Effector memory CD8-positive, alpha-beta T cell (primary cell): ENCODE measurements around the gene RAD50.
"Not testable (repeated sequence)": the region's sequence is repeated elsewhere in the genome, so short reads cannot be mapped to it uniquely, and the experiment has no call there.

Experiments
- ATAC-seq: fragments of 150-1000 bp; cut with Tn5 transposase; replicated peaks from 2 replicates; pipeline ENCODE4 v1.10.0; 2021; ENCODE audit warnings: mild to moderate bottlenecking, moderate library complexity
- DNase-seq, 3 experiments: peaks; one replicate each; pipeline ENCODE4 v3.0.0; 2021
- H3K27ac Mint-ChIP-seq, 2 donors: one replicate each; pipeline ENCODE4 v1.8.0; 2022; ENCODE audit warnings: mild to moderate bottlenecking in 2 of 2, mixed read lengths in 2 of 2, moderate library complexity in 2 of 2
- H3K27me3 Mint-ChIP-seq, 2 donors: one replicate each; pipeline ENCODE4 v1.8.0; 2022; ENCODE audit warnings: mixed read lengths in 2 of 2
- H3K36me3 Mint-ChIP-seq: one replicate; pipeline ENCODE4 v1.8.0; 2022; ENCODE audit warnings: mild to moderate bottlenecking, moderate library complexity, mixed read lengths; ENCODE audit not compliant: insufficient read depth
- H3K4me1 Mint-ChIP-seq, 2 donors: one replicate each; pipeline ENCODE4 v1.8.0; 2022; ENCODE audit warnings: low read depth in 2 of 2, mixed read lengths in 2 of 2
- H3K4me3 Mint-ChIP-seq, 2 donors: one replicate each; pipeline ENCODE4 v1.8.0; 2022; ENCODE audit warnings: mild to moderate bottlenecking in 2 of 2, mixed read lengths in 2 of 2, moderate library complexity in 2 of 2
- H3K9me3 Mint-ChIP-seq, 2 donors: one replicate each; pipeline ENCODE4 v1.8.0; 2022; ENCODE audit warnings: mixed read lengths in 2 of 2

The RAD50 gene

DNA sequence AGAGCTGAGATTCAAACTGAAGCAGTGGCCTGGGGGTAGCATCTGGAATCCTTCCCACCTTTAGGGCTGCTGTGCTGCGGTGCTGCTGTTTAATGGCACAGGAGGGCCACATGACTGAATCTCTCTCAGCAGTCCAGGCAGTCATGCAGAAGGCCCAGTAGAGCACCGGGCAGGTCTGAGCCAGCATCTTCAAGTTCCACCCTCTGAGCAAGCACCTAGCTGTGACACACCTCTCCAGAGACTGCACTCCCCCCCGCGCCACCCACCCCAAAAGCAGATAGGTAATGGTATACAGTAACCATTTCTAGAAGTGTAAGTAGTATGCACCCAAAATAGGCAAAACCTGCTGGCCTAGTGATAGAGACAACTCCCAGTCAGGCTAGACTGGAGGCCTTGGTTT, 125.2 kb downstream of the RAD50 start:
- Mint-ChIP-seq H3K36me3 (no peaks in the 10 kb centered on the region), H3K27me3 (no peaks in the 10 kb centered on the region), H3K27ac (no peak overlapping the region), H3K9me3 (no peaks in the 10 kb centered on the region), H3K4me3 (no peak overlapping the region), H3K4me1 (peaks cover 4 to 8% of the 10 kb centered on the region in 2 donors)
- DNase-seq (no peak), ATAC-seq (no peak)

DNA sequence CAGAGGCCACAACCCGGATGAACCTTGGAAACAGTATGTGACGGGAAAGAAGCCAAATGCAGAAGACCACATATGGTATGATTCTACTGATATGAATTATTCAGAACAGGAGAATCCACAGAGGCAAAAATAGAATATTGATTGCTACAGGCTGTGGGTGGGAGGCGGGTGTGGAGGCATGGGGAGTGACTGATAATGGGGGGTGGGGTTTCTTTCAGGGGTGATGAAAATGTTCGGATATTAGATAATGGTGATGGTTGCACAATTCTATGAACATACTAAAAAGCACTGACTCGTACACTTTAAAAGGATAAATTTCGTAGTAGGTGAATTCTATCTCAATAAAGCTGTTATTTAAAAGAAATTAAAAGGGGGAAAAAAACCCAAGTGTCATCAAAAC, 127.7 kb downstream of the RAD50 start:
- Mint-ChIP-seq H3K9me3 (no peaks in the 10 kb centered on the region), H3K27me3 (no peaks in the 10 kb centered on the region), H3K36me3 (no peaks in the 10 kb centered on the region), H3K4me1 (peaks cover 19 to 25% of the 10 kb centered on the region in 2 donors), H3K27ac (peak overlapping the region in 1 of 2 donors; percentile 6), H3K4me3 (no peak overlapping the region)
- ATAC-seq (no peak), DNase-seq (no peak)

DNA sequence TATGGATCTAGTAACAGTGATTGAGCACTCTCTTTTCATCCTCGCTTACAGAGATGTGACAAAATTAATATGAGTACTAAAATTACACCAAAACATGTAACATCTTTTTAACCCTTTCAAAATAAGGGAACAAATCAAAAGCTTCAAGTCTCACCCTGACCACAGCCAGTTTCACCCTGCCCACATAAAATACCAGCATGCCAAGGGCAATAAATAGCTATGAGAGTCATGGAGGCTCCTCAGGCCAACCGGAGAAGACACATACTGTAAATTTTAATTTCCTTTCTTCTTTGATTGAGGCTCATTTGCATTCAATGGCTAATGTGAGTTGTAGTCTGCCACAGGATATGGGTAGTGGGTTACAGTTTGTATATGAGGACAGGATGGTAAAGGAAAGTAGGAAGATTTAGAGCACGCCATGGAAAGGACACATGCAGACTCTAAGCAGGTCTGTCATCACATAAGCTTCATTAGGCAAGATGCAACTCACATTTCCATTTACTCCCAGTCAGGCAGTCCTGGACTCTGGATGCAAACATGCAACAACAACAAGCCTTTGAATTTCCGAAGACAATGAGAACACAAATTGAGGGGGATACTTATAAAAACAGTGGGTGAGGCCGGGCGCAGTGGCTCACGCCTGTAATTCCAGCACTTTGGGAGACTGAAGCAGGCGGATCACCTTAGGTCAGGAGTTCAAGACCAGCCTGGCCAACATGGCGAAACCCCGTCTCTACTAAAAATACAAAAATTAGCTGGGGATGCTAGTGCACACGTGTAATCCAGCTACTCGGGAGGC, 128.3 kb downstream of the RAD50 start:
- no peak for ATAC-seq
- peak overlapping the region in 1 of 2 donors; percentile 6 for H3K27ac Mint-ChIP-seq

DNA sequence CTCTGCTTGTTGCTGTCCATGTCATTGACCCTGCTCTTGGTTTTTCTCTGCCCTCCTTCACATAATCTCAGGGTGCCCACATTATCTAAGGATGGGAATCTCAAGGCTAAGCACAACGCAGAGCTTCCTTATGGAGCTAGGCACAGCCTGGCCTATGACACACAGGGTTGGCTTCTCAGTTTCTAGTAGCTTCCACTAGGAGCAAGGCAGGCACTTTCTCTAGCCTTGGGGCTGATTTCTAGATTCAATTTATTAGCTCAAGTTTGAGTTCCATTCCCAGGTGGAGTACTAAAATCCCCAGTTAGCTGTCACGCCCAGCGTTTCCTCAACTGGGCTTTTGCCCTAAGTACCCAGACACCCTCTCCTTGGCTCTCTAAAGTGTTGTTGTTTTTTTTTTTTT, 129.4 kb downstream of the RAD50 start:
- Mint-ChIP-seq H3K4me3 (no peak overlapping the region), H3K9me3 (no peaks in the 10 kb centered on the region), H3K4me1 (peaks cover 19 to 27% of the 10 kb centered on the region in 2 donors), H3K27ac (no peak overlapping the region), H3K36me3 (no peaks in the 10 kb centered on the region), H3K27me3 (no peaks in the 10 kb centered on the region)
- no peak for DNase-seq
- ATAC-seq = no peak

More for the DNA sequence above, 128.3 kb downstream of the RAD50 start:
- H3K4me3 Mint-ChIP-seq = no peak overlapping the region
- H3K4me1 Mint-ChIP-seq = peaks cover 19 to 27% of the 10 kb centered on the region in 2 donors
- DNase-seq = no peak
- no peaks in the 10 kb centered on the region for H3K36me3 Mint-ChIP-seq
- H3K9me3 Mint-ChIP-seq = no peaks in the 10 kb centered on the region
- H3K27me3 Mint-ChIP-seq = no peaks in the 10 kb centered on the region

GRCh38 chr5:132687995-132688394, 131.2 kb downstream of the RAD50 start:
- H3K36me3 Mint-ChIP-seq = no peaks in the 10 kb centered on the region
- peaks cover 19 to 33% of the 10 kb centered on the region in 2 donors for H3K4me1 Mint-ChIP-seq
- H3K27ac Mint-ChIP-seq = peak overlapping the region in 1 of 2 donors; percentile 42
- no peaks in the 10 kb centered on the region for H3K27me3 Mint-ChIP-seq
- DNase-seq (peak in 1 of 3 experiments; percentile 12), ATAC-seq (peak; percentile 86)
- H3K9me3 Mint-ChIP-seq = no peaks in the 10 kb centered on the region
- H3K4me3 Mint-ChIP-seq = no peak overlapping the region

- no peak overlapping the region for H3K4me3 Mint-ChIP-seq
- ATAC-seq = peak; percentile 23
- no peaks in the 10 kb centered on the region for H3K36me3 Mint-ChIP-seq
Measured at GRCh38 chr5:132688536-132689339, 132.0 kb downstream of the RAD50 start.

DNA sequence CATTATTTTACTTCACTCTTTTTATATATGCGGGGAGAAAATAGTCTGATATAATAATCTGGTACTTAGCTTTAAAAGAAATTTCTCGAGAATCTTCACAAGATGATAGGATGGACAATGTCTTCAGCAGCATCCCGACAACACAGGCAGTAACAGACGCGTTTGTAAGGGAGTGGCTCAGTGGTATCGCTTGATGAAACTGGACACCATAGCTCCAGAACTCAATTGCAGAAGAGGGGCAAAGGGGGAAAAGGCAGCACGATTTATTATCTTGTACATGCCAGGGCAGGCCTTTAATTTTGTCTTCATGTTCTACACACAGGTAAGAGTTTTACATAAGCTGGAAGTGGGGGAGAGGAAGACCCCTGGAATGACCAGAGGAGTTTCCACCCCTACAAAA, 132.7 kb downstream of the RAD50 start:
- Mint-ChIP-seq H3K27me3 (no peaks in the 10 kb centered on the region), H3K9me3 (no peaks in the 10 kb centered on the region), H3K27ac (no peak overlapping the region), H3K4me3 (no peak overlapping the region), H3K36me3 (no peaks in the 10 kb centered on the region), H3K4me1 (peaks cover 19 to 33% of the 10 kb centered on the region in 2 donors)
- DNase-seq (no peak), ATAC-seq (no peak)

More at GRCh38 chr5:132688536-132689339, 132.0 kb downstream of the RAD50 start:
- no peak for DNase-seq
- H3K27ac Mint-ChIP-seq = peak overlapping the region in 1 of 2 donors; percentile 42
- peaks cover 19 to 33% of the 10 kb centered on the region in 2 donors for H3K4me1 Mint-ChIP-seq
- no peaks in the 10 kb centered on the region for H3K9me3 Mint-ChIP-seq
- H3K27me3 Mint-ChIP-seq = no peaks in the 10 kb centered on the region

DNA sequence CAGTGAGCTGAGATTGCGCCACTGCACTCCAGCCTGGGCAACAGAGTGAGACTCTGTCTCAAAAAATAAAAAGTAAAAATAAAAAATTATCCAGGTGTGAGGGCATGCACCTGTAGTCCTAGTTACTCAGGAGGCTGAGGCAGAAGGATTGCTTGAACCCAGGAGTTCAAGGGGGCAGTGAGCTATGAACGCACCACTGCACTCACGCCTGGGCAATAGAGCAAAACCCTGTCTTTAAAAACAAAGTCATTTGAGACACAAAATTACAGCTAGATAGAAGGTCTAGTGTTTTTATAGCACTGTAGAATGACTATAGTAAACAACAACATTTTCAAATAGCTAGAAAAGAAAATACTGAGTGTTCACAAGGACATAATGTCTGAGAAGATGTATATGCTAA, 133.4 kb downstream of the RAD50 start:
- ATAC-seq (no peak), DNase-seq (no peak)
- H3K4me3 Mint-ChIP-seq = no peak overlapping the region
- H3K27ac Mint-ChIP-seq = no peak overlapping the region
- peaks cover 16 to 29% of the 10 kb centered on the region in 2 donors for H3K4me1 Mint-ChIP-seq
- H3K27me3 Mint-ChIP-seq = no peaks in the 10 kb centered on the region
- peaks cover 2% of the 10 kb centered on the region for H3K36me3 Mint-ChIP-seq
- no peaks in the 10 kb centered on the region for H3K9me3 Mint-ChIP-seq

DNA sequence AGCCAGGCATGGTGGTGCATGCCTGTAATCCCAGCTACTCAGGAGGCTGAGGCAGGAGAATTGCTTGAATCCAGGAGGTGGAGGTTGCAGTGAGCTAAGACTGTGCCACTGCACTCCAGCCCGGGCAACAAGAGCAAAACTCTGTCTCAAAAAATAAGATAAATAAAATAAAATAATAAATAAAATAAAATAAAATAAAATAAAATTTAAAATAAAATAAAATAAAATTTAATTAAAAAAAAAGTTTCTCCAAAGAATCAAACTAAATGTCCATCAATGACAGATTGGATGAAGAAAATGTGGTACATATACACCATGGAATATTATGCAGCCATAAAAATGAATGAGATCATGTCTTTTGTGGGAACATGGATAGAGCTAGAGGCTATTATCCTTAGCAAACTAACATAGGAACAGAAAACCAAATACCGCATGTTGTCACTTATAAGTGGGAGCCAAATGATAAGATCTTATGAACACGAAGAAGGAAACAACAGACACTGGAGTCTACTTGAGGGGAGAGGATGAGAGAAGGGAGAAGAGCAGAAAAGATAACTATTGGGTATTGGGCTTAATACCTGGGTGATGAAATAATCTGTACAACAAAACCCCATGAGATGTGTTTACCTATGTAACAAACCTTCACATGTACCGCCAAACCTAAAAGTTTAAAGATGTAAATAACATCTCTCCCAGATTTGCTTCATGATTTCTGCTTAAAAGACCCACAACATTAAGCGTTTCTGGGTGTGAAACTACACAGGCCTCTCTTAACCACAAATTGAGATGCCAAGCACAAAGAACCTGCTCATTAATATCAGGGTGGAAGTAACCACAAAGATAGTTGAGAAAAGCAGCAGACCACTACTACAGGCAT, 135.2 kb downstream of the RAD50 start:
- H3K27me3 Mint-ChIP-seq, H3K9me3 Mint-ChIP-seq, H3K36me3 Mint-ChIP-seq, DNase-seq: not testable (repeated sequence)
- peaks cover 14 to 27% of the 10 kb centered on the region in 2 donors for H3K4me1 Mint-ChIP-seq
- peak overlapping the region in 1 of 2 donors; percentile 47 for H3K4me3 Mint-ChIP-seq
- peak; percentile 65 for ATAC-seq
- peak overlapping the region in 1 of 2 donors; percentile 9 for H3K27ac Mint-ChIP-seq

DNA sequence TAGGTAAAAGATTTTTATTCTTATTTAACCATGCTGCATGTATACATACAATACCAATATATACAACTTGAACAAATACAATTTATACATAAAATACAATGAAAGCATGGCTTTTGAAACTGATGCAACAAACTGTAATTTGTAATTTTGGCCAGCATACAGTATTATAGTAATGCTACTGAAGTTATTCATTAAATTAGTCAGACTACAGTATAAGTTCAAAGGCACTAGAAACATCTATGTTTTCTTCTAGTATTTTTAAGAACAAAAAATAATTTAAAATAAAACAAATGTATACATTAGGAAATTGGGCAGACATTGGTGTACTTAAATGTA, 135.8 kb downstream of the RAD50 start:
- peaks cover 13% of the 10 kb centered on the region for H3K36me3 Mint-ChIP-seq

More for the DNA sequence above, 135.8 kb downstream of the RAD50 start:
- no peak for DNase-seq
- ATAC-seq = no peak
- no peaks in the 10 kb centered on the region for H3K9me3 Mint-ChIP-seq
- peak overlapping the region in 1 of 2 donors; percentile 9 for H3K27ac Mint-ChIP-seq
- H3K4me1 Mint-ChIP-seq = peaks cover 14 to 27% of the 10 kb centered on the region in 2 donors
- H3K27me3 Mint-ChIP-seq = no peaks in the 10 kb centered on the region
- peak overlapping the region in 1 of 2 donors; percentile 47 for H3K4me3 Mint-ChIP-seq
